ENCODE results near the gene ATG9A. TPM values are rescaled to one million over a fixed set of nuclear protein-coding genes. Genes with fewer than 3 reads are reported as not detected.

ATG9A gene
- polyA plus RNA-seq, 1 donor from 2014 or later = 26.2 TPM

DNA sequence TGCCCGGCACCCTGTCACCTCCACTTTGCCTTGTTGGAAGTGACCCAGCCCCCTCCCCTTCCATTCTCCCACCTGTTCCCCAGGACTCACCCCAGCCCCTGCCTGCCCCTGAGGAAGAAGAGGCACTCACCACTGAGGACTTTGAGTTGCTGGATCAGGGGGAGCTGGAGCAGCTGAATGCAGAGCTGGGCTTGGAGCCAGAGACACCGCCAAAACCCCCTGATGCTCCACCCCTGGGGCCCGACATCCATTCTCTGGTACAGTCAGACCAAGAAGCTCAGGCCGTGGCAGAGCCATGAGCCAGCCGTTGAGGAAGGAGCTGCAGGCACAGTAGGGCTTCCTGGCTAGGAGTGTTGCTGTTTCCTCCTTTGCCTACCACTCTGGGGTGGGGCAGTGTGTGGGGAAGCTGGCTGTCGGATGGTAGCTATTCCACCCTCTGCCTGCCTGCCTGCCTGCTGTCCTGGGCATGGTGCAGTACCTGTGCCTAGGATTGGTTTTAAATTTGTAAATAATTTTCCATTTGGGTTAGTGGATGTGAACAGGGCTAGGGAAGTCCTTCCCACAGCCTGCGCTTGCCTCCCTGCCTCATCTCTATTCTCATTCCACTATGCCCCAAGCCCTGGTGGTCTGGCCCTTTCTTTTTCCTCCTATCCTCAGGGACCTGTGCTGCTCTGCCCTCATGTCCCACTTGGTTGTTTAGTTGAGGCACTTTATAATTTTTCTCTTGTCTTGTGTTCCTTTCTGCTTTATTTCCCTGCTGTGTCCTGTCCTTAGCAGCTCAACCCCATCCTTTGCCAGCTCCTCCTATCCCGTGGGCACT lies 46.9 kb downstream of the ATG9A start:
- no peaks in the 10 kb centered on the region for H3F3A ChIP-seq (ENCODE audit: insufficient read depth, low read length, poor library complexity, severe bottlenecking)
- peaks cover 14% of the 10 kb centered on the region for H3K79me2 ChIP-seq (replicated peaks; ENCODE audit: insufficient read depth, low read length)
- no peaks in the 10 kb centered on the region for H3K9me2 ChIP-seq (ENCODE audit: insufficient read depth, low read length)
- no peak for TF ChIP-seq EZH2 (IDR thresholded peaks at IDR 0.05; ENCODE audit: borderline replicate concordance, insufficient read depth, low read length, poor library complexity, severe bottlenecking)
- TF ChIP-seq, protein P1, sequence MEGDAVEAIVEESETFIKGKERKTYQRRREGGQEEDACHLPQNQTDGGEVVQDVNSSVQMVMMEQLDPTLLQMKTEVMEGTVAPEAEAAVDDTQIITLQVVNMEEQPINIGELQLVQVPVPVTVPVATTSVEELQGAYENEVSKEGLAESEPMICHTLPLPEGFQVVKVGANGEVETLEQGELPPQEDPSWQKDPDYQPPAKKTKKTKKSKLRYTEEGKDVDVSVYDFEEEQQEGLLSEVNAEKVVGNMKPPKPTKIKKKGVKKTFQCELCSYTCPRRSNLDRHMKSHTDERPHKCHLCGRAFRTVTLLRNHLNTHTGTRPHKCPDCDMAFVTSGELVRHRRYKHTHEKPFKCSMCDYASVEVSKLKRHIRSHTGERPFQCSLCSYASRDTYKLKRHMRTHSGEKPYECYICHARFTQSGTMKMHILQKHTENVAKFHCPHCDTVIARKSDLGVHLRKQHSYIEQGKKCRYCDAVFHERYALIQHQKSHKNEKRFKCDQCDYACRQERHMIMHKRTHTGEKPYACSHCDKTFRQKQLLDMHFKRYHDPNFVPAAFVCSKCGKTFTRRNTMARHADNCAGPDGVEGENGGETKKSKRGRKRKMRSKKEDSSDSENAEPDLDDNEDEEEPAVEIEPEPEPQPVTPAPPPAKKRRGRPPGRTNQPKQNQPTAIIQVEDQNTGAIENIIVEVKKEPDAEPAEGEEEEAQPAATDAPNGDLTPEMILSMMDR (IDR thresholded peaks at IDR 0.05; ENCODE audit: poor library complexity, severe bottlenecking) = no peak
- no peak for TF ChIP-seq POLR2AphosphoS5 (IDR thresholded peaks at IDR 0.05)
- H4K20me1 ChIP-seq (ENCODE audit: insufficient read depth) = no peaks in the 10 kb centered on the region
- H3K9ac ChIP-seq (ENCODE audit: low read length) = no peak overlapping the region
- no peaks in the 10 kb centered on the region for H3K27me3 ChIP-seq (ENCODE audit: insufficient read depth, low read depth, low read length)
- no peak overlapping the region for H2AFZ ChIP-seq (ENCODE audit: low read depth, low read length)
- no peak overlapping the region for H3K27ac ChIP-seq (ENCODE audit: low read length)
- no peaks in the 10 kb centered on the region for H3K9me3 ChIP-seq (ENCODE audit: low read length)
- H3K36me3 ChIP-seq (ENCODE audit: insufficient read depth, low read length) = peaks cover 6% of the 10 kb centered on the region
- no peak overlapping the region for H3K4me2 ChIP-seq (ENCODE audit: low read length)
- no peak overlapping the region for H3K4me3 ChIP-seq (ENCODE audit: low read length)

DNA sequence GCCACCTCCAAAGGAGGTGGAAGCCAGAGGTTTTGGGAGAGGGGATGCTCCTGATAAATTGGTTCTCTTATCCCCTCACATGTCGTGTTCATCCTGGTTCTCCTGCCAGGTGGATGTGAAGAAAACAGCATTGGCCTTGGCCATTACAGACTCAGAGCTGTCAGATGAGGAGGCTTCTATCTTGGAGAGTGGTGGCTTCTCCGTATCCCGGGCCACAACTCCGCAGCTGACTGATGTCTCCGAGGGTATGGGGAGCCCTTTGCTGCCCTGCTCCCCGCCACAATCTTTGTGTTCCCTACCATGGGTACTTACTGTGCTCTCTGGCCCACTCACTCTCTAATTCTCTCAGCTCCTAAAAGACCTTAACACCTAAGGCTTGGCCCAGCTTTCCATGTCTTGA lies 47.9 kb downstream of the ATG9A start:
- Histone ChIP-seq H3K4me3 (ENCODE audit: low read length) (no peak overlapping the region), H3K79me2 (replicated peaks; ENCODE audit: insufficient read depth, low read length) (peaks cover 14% of the 10 kb centered on the region), H3K27ac (ENCODE audit: low read length) (no peak overlapping the region), H4K20me1 (ENCODE audit: insufficient read depth) (no peaks in the 10 kb centered on the region), H3F3A (ENCODE audit: insufficient read depth, low read length, poor library complexity, severe bottlenecking) (peaks cover 3% of the 10 kb centered on the region), H2AFZ (ENCODE audit: low read depth, low read length) (no peak overlapping the region), H3K9ac (ENCODE audit: low read length) (no peak overlapping the region), H3K9me2 (ENCODE audit: insufficient read depth, low read length) (no peaks in the 10 kb centered on the region), H3K36me3 (ENCODE audit: insufficient read depth, low read length) (peaks cover 6% of the 10 kb centered on the region), H3K9me3 (ENCODE audit: low read length) (no peaks in the 10 kb centered on the region), H3K4me2 (ENCODE audit: low read length) (no peak overlapping the region), H3K27me3 (ENCODE audit: insufficient read depth, low read depth, low read length) (no peaks in the 10 kb centered on the region)
- TF ChIP-seq SMC3 (conservative IDR thresholded peaks at IDR 0.05; ENCODE audit: poor library complexity) (no peak), EZH2 (IDR thresholded peaks at IDR 0.05; ENCODE audit: borderline replicate concordance, insufficient read depth, low read length, poor library complexity, severe bottlenecking) (no peak), POLR2AphosphoS5 (IDR thresholded peaks at IDR 0.05) (no peak), EP300 (conservative IDR thresholded peaks at IDR 0.05; ENCODE audit: poor library complexity, severe bottlenecking) (no peak), TAF1 (IDR thresholded peaks at IDR 0.05; ENCODE audit: low read depth) (no peak), MXI1 (conservative IDR thresholded peaks at IDR 0.05; ENCODE audit: poor library complexity, severe bottlenecking) (no peak), RAD21 (conservative IDR thresholded peaks at IDR 0.05) (no peak)
- TF ChIP-seq, protein P2, sequence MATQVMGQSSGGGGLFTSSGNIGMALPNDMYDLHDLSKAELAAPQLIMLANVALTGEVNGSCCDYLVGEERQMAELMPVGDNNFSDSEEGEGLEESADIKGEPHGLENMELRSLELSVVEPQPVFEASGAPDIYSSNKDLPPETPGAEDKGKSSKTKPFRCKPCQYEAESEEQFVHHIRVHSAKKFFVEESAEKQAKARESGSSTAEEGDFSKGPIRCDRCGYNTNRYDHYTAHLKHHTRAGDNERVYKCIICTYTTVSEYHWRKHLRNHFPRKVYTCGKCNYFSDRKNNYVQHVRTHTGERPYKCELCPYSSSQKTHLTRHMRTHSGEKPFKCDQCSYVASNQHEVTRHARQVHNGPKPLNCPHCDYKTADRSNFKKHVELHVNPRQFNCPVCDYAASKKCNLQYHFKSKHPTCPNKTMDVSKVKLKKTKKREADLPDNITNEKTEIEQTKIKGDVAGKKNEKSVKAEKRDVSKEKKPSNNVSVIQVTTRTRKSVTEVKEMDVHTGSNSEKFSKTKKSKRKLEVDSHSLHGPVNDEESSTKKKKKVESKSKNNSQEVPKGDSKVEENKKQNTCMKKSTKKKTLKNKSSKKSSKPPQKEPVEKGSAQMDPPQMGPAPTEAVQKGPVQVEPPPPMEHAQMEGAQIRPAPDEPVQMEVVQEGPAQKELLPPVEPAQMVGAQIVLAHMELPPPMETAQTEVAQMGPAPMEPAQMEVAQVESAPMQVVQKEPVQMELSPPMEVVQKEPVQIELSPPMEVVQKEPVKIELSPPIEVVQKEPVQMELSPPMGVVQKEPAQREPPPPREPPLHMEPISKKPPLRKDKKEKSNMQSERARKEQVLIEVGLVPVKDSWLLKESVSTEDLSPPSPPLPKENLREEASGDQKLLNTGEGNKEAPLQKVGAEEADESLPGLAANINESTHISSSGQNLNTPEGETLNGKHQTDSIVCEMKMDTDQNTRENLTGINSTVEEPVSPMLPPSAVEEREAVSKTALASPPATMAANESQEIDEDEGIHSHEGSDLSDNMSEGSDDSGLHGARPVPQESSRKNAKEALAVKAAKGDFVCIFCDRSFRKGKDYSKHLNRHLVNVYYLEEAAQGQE (IDR thresholded peaks at IDR 0.05; ENCODE audit: borderline replicate concordance) = no peak
- TF ChIP-seq, protein P1 (IDR thresholded peaks at IDR 0.05; ENCODE audit: poor library complexity, severe bottlenecking) = no peak
